GM18508 (cell line): ENCODE data around the gene PDIA2.

Experiments
- ATAC-seq: cut with Tn5 transposase; IDR thresholded peaks from one replicate; pipeline ENCODE4 v1.9.1; 2021; ENCODE audit warnings: moderate number of reproducible peaks; ENCODE audit not compliant: insufficient read depth, unreplicated experiment

Gene PDIA2

GRCh38 chr16:296276-296675 is 13.3 kb downstream of the PDIA2 start:
- no peak for ATAC-seq

GRCh38 chr16:296806-297510 is 14.0 kb downstream of the PDIA2 start:
- ATAC-seq: no peak

- ATAC-seq: no peak
Measured at GRCh38 chr16:297832-298231, 14.9 kb downstream of the PDIA2 start.

GRCh38 chr16:301235-301634 is 18.3 kb downstream of the PDIA2 start:
- ATAC-seq: no peak

- no peak for ATAC-seq
Measured at GRCh38 chr16:301950-302349, 19.0 kb downstream of the PDIA2 start.

- no peak for ATAC-seq
Measured at GRCh38 chr16:303760-304505, 21.0 kb downstream of the PDIA2 start.

- no peak for ATAC-seq
Measured at GRCh38 chr16:305916-306626, 23.1 kb downstream of the PDIA2 start.

GRCh38 chr16:306911-307370 is 24.0 kb downstream of the PDIA2 start:
- ATAC-seq: no peak

- no peak for ATAC-seq
Measured at GRCh38 chr16:307691-308312, 24.8 kb downstream of the PDIA2 start.

- no peak for ATAC-seq
Measured at GRCh38 chr16:309476-309875, 26.5 kb downstream of the PDIA2 start.

- ATAC-seq: no peak
Measured at GRCh38 chr16:311725-312124, 28.8 kb downstream of the PDIA2 start.

- ATAC-seq: no peak
Measured at GRCh38 chr16:314351-314750, 31.4 kb downstream of the PDIA2 start.

GRCh38 chr16:314795-315299 is 31.9 kb downstream of the PDIA2 start:
- no peak for ATAC-seq

- no peak for ATAC-seq
Measured at GRCh38 chr16:316741-317464, 33.9 kb downstream of the PDIA2 start.

- ATAC-seq: no peak
Measured at GRCh38 chr16:317583-317982, 34.6 kb downstream of the PDIA2 start.

- no peak for ATAC-seq
Measured at GRCh38 chr16:318628-319027, 35.7 kb downstream of the PDIA2 start.

GRCh38 chr16:320206-320605 is 37.2 kb downstream of the PDIA2 start:
- ATAC-seq: no peak

GRCh38 chr16:321532-321931 is 38.6 kb downstream of the PDIA2 start:
- ATAC-seq: no peak

- ATAC-seq: no peak
Measured at GRCh38 chr16:322476-323143, 39.6 kb downstream of the PDIA2 start.

GRCh38 chr16:324201-324450 is 41.2 kb downstream of the PDIA2 start:
- ATAC-seq: no peak
